ENCODE results near the gene NR2F1. TPM values are rescaled to one million over a fixed set of nuclear protein-coding genes. Genes with fewer than 3 reads are reported as not detected.

NR2F1 gene
- total RNA-seq, 2 experiments from 2014 or later, result not detected

GRCh38 chr5:93622240-93622885 lies 39.3 kb downstream of the NR2F1 start:
- Mint-ChIP-seq H3K27ac (no peak overlapping the region), H3K9me3 (no peaks in the 10 kb centered on the region), H3K27me3 (peaks cover 10% of the 10 kb centered on the region), H3K36me3 (no peaks in the 10 kb centered on the region), H3K4me1 (peaks cover 25% of the 10 kb centered on the region), H3K4me3 (no peak overlapping the region)
- DNase-seq, result peak; percentile 9

- Mint-ChIP-seq H3K9me3 (no peaks in the 10 kb centered on the region), H3K27ac (no peak overlapping the region), H3K4me1 (peaks cover 25% of the 10 kb centered on the region), H3K36me3 (no peaks in the 10 kb centered on the region), H3K4me3 (no peak overlapping the region), H3K27me3 (peaks cover 10% of the 10 kb centered on the region)
- no peak for DNase-seq
Observed at GRCh38 chr5:93623153-93623552, 40.1 kb downstream of the NR2F1 start.

DNA sequence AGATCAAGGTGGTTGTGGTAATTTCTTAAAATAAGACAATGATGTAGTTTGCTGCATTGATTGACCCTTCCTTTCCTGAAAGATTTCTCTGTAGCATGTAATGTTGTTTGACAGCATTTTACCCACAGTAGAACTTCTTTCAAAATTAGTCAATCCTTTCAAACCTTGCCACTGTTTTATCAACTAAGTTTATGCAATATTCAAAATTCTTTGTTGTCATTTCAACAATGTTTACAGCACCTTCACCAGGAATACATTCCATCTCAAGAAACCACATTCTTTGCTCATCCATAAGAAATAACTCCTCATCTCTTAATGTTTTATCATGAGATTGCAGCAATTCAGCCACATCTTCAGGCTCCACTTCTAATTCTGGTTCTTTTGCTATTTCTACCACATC lies 43.8 kb downstream of the NR2F1 start:
- H3K27me3 Mint-ChIP-seq, result peaks cover 1% of the 10 kb centered on the region
- H3K27ac Mint-ChIP-seq, result no peak overlapping the region
- no peak overlapping the region for H3K4me3 Mint-ChIP-seq
- peaks cover 6% of the 10 kb centered on the region for H3K36me3 Mint-ChIP-seq
- no peak for DNase-seq
- no peaks in the 10 kb centered on the region for H3K9me3 Mint-ChIP-seq
- peaks cover 14% of the 10 kb centered on the region for H3K4me1 Mint-ChIP-seq

GRCh38 chr5:93632327-93632726 lies 49.3 kb downstream of the NR2F1 start:
- no peak overlapping the region for H3K27ac Mint-ChIP-seq
- H3K4me3 Mint-ChIP-seq, result no peak overlapping the region
- H3K9me3 Mint-ChIP-seq, result no peaks in the 10 kb centered on the region
- peaks cover 6% of the 10 kb centered on the region for H3K36me3 Mint-ChIP-seq
- no peaks in the 10 kb centered on the region for H3K27me3 Mint-ChIP-seq
- peaks cover 5% of the 10 kb centered on the region for H3K4me1 Mint-ChIP-seq
- no peak for DNase-seq

- DNase-seq, result no peak
- Mint-ChIP-seq H3K27ac (no peak overlapping the region), H3K27me3 (no peaks in the 10 kb centered on the region), H3K4me3 (no peak overlapping the region), H3K36me3 (peaks cover 1% of the 10 kb centered on the region), H3K9me3 (no peaks in the 10 kb centered on the region), H3K4me1 (peaks cover 5% of the 10 kb centered on the region)
Observed at GRCh38 chr5:93635991-93636390, 53.0 kb downstream of the NR2F1 start.

DNA sequence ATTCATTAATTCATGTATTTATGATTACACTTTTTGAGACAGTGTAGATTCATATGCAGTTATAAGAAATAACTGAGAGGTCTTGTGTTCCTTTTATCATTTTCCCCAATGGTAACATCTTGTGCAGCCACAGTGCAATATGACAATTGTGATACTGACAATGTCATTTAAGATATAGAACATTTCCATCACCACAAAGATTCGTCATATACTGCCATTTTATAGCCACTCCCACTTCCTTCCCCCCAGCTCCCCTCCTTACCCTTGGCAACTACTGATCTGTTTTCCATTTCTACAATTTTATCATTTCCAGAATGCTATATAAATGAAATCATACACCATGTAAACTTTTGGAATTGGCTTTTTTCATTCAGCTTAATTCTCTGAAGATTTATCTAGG lies 53.8 kb downstream of the NR2F1 start:
- no peak for DNase-seq
- Mint-ChIP-seq H3K27me3 (no peaks in the 10 kb centered on the region), H3K36me3 (no peaks in the 10 kb centered on the region)

GRCh38 chr5:93637697-93638096 lies 54.7 kb downstream of the NR2F1 start:
- H3K36me3 Mint-ChIP-seq, result no peaks in the 10 kb centered on the region
- H3K4me3 Mint-ChIP-seq, result no peak overlapping the region

More for the DNA sequence above, 53.8 kb downstream of the NR2F1 start:
- no peak overlapping the region for H3K4me3 Mint-ChIP-seq
- no peaks in the 10 kb centered on the region for H3K9me3 Mint-ChIP-seq
- H3K4me1 Mint-ChIP-seq, result peaks cover 5% of the 10 kb centered on the region
- H3K27ac Mint-ChIP-seq, result no peak overlapping the region

GRCh38 chr5:93642526-93642925 lies 59.5 kb downstream of the NR2F1 start:
- Mint-ChIP-seq H3K4me3 (no peak overlapping the region), H3K27ac (no peak overlapping the region), H3K36me3 (no peaks in the 10 kb centered on the region), H3K27me3 (no peaks in the 10 kb centered on the region), H3K4me1 (no peaks in the 10 kb centered on the region), H3K9me3 (no peaks in the 10 kb centered on the region)
- no peak for DNase-seq

More at GRCh38 chr5:93637697-93638096, 54.7 kb downstream of the NR2F1 start:
- peaks cover 5% of the 10 kb centered on the region for H3K4me1 Mint-ChIP-seq
- no peak overlapping the region for H3K27ac Mint-ChIP-seq
- no peaks in the 10 kb centered on the region for H3K27me3 Mint-ChIP-seq
- DNase-seq, result no peak
- no peaks in the 10 kb centered on the region for H3K9me3 Mint-ChIP-seq

Other genes starting within 250 kb of the NR2F1 start
- gene NR2F1-AS1, start 2.0 kb upstream of the NR2F1 start, total RNA-seq, result not detected
- gene POU5F2, start 158.4 kb downstream of the NR2F1 start, total RNA-seq, result under 1 TPM; 0.22 to 0.27 TPM

All from activated naive CD8-positive, alpha-beta T cell treated with anti-CD3 and anti-CD28 coated beads for 36 hours (primary cell).